Activated CD4-positive, alpha-beta T cell treated with anti-CD3 and anti-CD28 coated beads for 36 hours (primary cell): ENCODE results near the gene KIF23. TPM values are rescaled to one million over a fixed set of nuclear protein-coding genes. Genes with fewer than 3 reads are reported as not detected.

Experiments used
- ATAC-seq: fragments of 200-7000 bp; cut with Tn5 transposase; one replicate; pipeline ENCODE4 v1.10.0; 2021; ENCODE audit warnings: mild to moderate bottlenecking, moderate library complexity
- CTCF ChIA-PET: fragments of 350-600 bp; sonication (Branson Sonifier 250); formaldehyde crosslinking; loops from one replicate; lab custom pipeline; 2021; ENCODE audit warnings: antibody characterized with exemption; lab: Charles Lee
- POLR2A ChIA-PET: fragments of 350-600 bp; sonication (Branson Sonifier 250); formaldehyde crosslinking; loops from one replicate; lab custom pipeline; 2021; ENCODE audit warnings: antibody characterized with exemption, inconsistent platforms; lab: Charles Lee
- DNase-seq: peaks from one replicate; pipeline ENCODE4 v3.0.0-alpha.2; 2020
- H3K27ac Mint-ChIP-seq: one replicate; pipeline ENCODE4 v1.8.0; 2021; ENCODE audit warnings: mixed read lengths
- H3K27me3 Mint-ChIP-seq: one replicate; pipeline ENCODE4 v1.8.0; 2021; ENCODE audit warnings: mixed read lengths
- H3K36me3 Mint-ChIP-seq: one replicate; pipeline ENCODE4 v1.8.0; 2021; ENCODE audit warnings: low read depth, mixed read lengths
- H3K4me1 Mint-ChIP-seq: one replicate; pipeline ENCODE4 v1.8.0; 2021; ENCODE audit warnings: mixed read lengths
- H3K4me3 Mint-ChIP-seq: one replicate; pipeline ENCODE4 v1.8.0; 2021; ENCODE audit warnings: mild to moderate bottlenecking, moderate library complexity, mixed read lengths
- H3K9me3 Mint-ChIP-seq: one replicate; pipeline ENCODE4 v1.8.0; 2021; ENCODE audit warnings: low read depth, mixed read lengths
- intact Hi-C, 2 experiments: fragments of 100-400 bp; cut with DNase I in 1 of 2; cut with micrococcal nuclease in 1 of 2; formaldehyde crosslinking; loops; one replicate each; pipeline versions ENCODE4 v1.14.2 to v1.15.1; 2022 to 2024; cut with DNase I, micrococcal nuclease
- total RNA-seq, 2 experiments: library from RNA; stranded (reverse); gene quantifications; one replicate each; pipeline ENCODE4 v1.2.3, GENCODE V29; 2021

KIF23 gene
- total RNA-seq, 2 experiments from 2014 or later = 47.2 to 48.0 TPM

DNA sequence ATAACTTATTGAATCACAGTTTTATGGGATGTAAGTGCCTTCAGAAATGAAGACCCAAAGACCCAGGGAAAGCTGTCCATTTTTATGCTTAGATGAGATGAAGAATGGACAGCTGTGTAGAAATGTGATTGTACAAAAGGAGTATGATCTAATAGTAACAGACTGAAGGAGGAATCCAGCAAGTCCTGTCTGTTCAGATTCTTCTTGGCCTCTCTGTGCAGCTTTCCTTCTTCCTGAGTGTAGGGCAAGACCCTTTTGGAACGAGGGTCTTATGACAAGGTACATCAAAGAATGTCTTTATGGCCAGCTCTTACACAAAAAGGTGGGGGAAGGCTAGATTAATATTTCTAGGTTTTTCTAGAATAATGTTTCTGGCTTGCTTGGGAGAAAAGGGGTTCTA lies 1.4 kb upstream of the KIF23 start:
- Mint-ChIP-seq H3K4me1 (peaks cover 13% of the 10 kb centered on the region), H3K9me3 (no peaks in the 10 kb centered on the region), H3K27me3 (peaks cover 6% of the 10 kb centered on the region), H3K4me3 (no peak overlapping the region), H3K27ac (no peak overlapping the region), H3K36me3 (peaks cover 17% of the 10 kb centered on the region)
- DNase-seq = no peak
- intact Hi-C loops = loop anchor here in 1 of 2 experiments (5.0 kb wide), 2 partner anchors 345 to 595 kb away; no protein-coding TSS in a partner anchor
- ChIA-PET CTCF (interaction anchor here (1.2 to 2.5 kb wide), 2 partner anchors 18 to 55 kb away, joined by 3 to 10 read pairs; no protein-coding TSS in a partner anchor), POLR2A (no interaction called here)
- ATAC-seq = no peak

- peak; percentile 38 for DNase-seq
- H3K27me3 Mint-ChIP-seq = peaks cover 5% of the 10 kb centered on the region
- ChIA-PET CTCF (interaction anchor here (1.0 kb wide), 2 partner anchors 20 to 48 kb away, joined by 3 to 5 read pairs; no protein-coding TSS in a partner anchor), POLR2A (interaction anchor here (1.0 to 1.8 kb wide), 4 partner anchors 38 to 253 kb away, joined by 3 to 21 read pairs (median 4); partner anchors contain the start of gene RPLP1)
- intact Hi-C loops = loop anchor here (1.0 to 5.0 kb wide), 9 partner anchors 38 to 685 kb away; partner anchors contain the start of genes GLCE (in 2 of the 2) and RPLP1 (in 2 of the 2)
- H3K36me3 Mint-ChIP-seq = peaks cover 36% of the 10 kb centered on the region
- H3K4me3 Mint-ChIP-seq = peak overlapping the region; percentile 85
- no peaks in the 10 kb centered on the region for H3K9me3 Mint-ChIP-seq
- ATAC-seq = no peak
- peaks cover 11% of the 10 kb centered on the region for H3K4me1 Mint-ChIP-seq
- peak overlapping the region; percentile 61 for H3K27ac Mint-ChIP-seq
Observed at GRCh38 chr15:69414701-69415167, 585 bp downstream of the KIF23 start.

GRCh38 chr15:69415381-69415780 lies 1.2 kb downstream of the KIF23 start:
- Mint-ChIP-seq H3K4me1 (peaks cover 11% of the 10 kb centered on the region), H3K36me3 (peaks cover 37% of the 10 kb centered on the region), H3K4me3 (peak overlapping the region; percentile 85), H3K27me3 (peaks cover 5% of the 10 kb centered on the region), H3K9me3 (no peaks in the 10 kb centered on the region), H3K27ac (no peak overlapping the region)
- no peak for DNase-seq
- ATAC-seq = no peak
- intact Hi-C loops = loop anchor here in 1 of 2 experiments (2.0 kb wide), 1 partner anchor 255 kb away; the partner anchor contains the start of gene GLCE
- ChIA-PET CTCF (no interaction called here), POLR2A (interaction anchor here (1.8 kb wide), 1 partner anchor 47 kb away, joined by 6 read pairs; no protein-coding TSS in a partner anchor)

GRCh38 chr15:69417581-69417980 lies 3.4 kb downstream of the KIF23 start:
- ChIA-PET CTCF (interaction anchor here (0.9 to 3.1 kb wide), 4 partner anchors 12 to 36 kb away, joined by 3 to 7 read pairs (median 4); partner anchors contain the start of gene RPLP1), POLR2A (interaction anchor here (0.7 kb wide), 2 partner anchors 35 to 39 kb away, joined by 3 read pairs; partner anchors contain the start of gene RPLP1)
- no peak overlapping the region for H3K4me3 Mint-ChIP-seq
- H3K4me1 Mint-ChIP-seq = peaks cover 11% of the 10 kb centered on the region
- H3K27ac Mint-ChIP-seq = no peak overlapping the region
- H3K27me3 Mint-ChIP-seq = peaks cover 5% of the 10 kb centered on the region
- intact Hi-C loops = no loop called here
- no peak for ATAC-seq
- no peak for DNase-seq
- peaks cover 56% of the 10 kb centered on the region for H3K36me3 Mint-ChIP-seq
- no peaks in the 10 kb centered on the region for H3K9me3 Mint-ChIP-seq

- H3K27ac Mint-ChIP-seq = no peak overlapping the region
- H3K9me3 Mint-ChIP-seq = no peaks in the 10 kb centered on the region
- H3K27me3 Mint-ChIP-seq = peaks cover 2% of the 10 kb centered on the region
- ATAC-seq (no peak), DNase-seq (no peak)
- ChIA-PET POLR2A (no interaction called here), CTCF (interaction anchor here (0.8 kb wide), 1 partner anchor 279 kb away, joined by 3 read pairs; no protein-coding TSS in a partner anchor)
- no peaks in the 10 kb centered on the region for H3K4me1 Mint-ChIP-seq
- H3K36me3 Mint-ChIP-seq = peaks cover 73% of the 10 kb centered on the region
- no peak overlapping the region for H3K4me3 Mint-ChIP-seq
- intact Hi-C loops = no loop called here
Observed at GRCh38 chr15:69421498-69421897, 7.3 kb downstream of the KIF23 start.

DNA sequence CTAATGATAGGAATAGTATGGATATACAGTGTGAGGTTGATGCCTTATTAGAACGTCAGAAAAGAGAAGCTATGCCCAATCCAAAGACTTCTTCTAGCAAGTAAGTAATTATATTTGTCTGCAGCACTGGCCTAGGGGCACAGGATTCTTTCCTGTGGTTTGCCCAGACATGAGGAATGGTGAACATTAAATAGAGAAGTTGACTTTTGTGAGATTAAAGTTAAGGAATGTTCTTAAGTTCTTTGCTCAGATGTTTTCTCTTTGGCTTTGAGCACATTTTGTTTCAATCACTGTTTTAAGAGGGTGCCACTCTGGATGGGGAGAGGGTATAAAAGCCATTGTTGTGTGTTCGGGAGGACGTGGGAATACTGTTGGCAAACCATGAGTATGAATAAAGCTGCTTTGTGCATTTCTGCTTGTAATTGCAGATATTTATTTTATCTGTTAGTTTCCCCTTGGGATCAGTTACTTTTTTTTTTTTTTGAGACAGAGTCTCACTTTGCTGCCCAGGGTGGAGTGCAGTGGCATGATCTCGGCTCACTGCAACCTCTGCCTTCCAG lies 8.3 kb downstream of the KIF23 start:
- Mint-ChIP-seq H3K27me3 (peaks cover 2% of the 10 kb centered on the region), H3K4me3 (no peak overlapping the region), H3K4me1 (no peaks in the 10 kb centered on the region), H3K9me3 (no peaks in the 10 kb centered on the region), H3K27ac (no peak overlapping the region), H3K36me3 (peaks cover 73% of the 10 kb centered on the region)
- ChIA-PET POLR2A (no interaction called here), CTCF (interaction anchor here (0.8 kb wide), 1 partner anchor 280 kb away, joined by 3 read pairs; no protein-coding TSS in a partner anchor)
- intact Hi-C loops = no loop called here
- ATAC-seq (no peak), DNase-seq (no peak)

- no peaks in the 10 kb centered on the region for H3K4me1 Mint-ChIP-seq
- no peak for DNase-seq
- intact Hi-C loops = no loop called here
- no peak overlapping the region for H3K4me3 Mint-ChIP-seq
- no peak overlapping the region for H3K27ac Mint-ChIP-seq
- no peak for ATAC-seq
- H3K27me3 Mint-ChIP-seq = no peaks in the 10 kb centered on the region
- ChIA-PET CTCF (interaction anchor here (0.6 to 1.7 kb wide), 3 partner anchors 14 to 39 kb away, joined by 4 to 5 read pairs (median 4); no protein-coding TSS in a partner anchor), POLR2A (no interaction called here)
- peaks cover 66% of the 10 kb centered on the region for H3K36me3 Mint-ChIP-seq
- H3K9me3 Mint-ChIP-seq = no peaks in the 10 kb centered on the region
Observed at GRCh38 chr15:69424001-69424400, 9.9 kb downstream of the KIF23 start.

DNA sequence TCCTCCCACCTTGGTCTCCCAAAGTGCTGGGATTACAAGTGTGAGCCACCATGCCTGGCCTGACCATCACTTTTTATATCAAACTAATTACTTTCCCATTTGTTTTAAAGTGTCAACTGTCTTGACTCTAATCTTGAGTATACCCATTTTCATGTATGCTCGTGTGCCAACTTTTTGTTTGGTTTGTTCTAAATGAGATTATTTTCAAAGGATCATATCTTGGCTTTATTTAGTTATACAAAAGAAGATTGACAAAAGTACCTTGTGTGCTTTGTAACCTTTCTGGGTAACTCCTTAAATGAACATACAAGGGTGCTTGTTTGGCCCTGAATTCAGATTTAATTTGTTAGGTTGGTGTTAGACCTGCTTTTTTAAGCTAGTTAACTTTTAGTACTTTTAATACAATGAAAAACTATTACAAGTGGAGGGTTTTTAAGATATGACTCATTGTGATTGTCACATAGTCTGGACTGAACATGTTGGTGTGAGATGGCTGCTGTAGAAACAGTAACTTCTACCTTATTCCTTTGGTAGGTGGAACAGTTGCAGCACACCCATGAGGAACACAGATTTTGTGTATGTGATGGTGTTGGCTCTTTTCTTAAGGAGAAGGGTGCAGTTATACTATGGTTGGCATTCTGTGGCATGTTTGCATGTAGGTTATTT lies 10.7 kb downstream of the KIF23 start:
- ATAC-seq = no peak
- Mint-ChIP-seq H3K36me3 (peaks cover 64% of the 10 kb centered on the region), H3K27me3 (no peaks in the 10 kb centered on the region), H3K4me3 (no peak overlapping the region), H3K4me1 (no peaks in the 10 kb centered on the region), H3K27ac (no peak overlapping the region), H3K9me3 (no peaks in the 10 kb centered on the region)
- CTCF ChIA-PET = interaction anchor here (1.7 kb wide), 1 partner anchor 38 kb away, joined by 5 read pairs; no protein-coding TSS in a partner anchor
- DNase-seq = no peak
- intact Hi-C loops = no loop called here
- POLR2A ChIA-PET = no interaction called here

GRCh38 chr15:69433831-69434230 lies 19.7 kb downstream of the KIF23 start:
- Mint-ChIP-seq H3K4me1 (no peaks in the 10 kb centered on the region), H3K27ac (no peak overlapping the region), H3K9me3 (no peaks in the 10 kb centered on the region), H3K36me3 (peaks cover 54% of the 10 kb centered on the region), H3K4me3 (no peak overlapping the region), H3K27me3 (no peaks in the 10 kb centered on the region)
- POLR2A ChIA-PET = no interaction called here
- intact Hi-C loops = no loop called here
- no peak for DNase-seq
- no peak for ATAC-seq
- CTCF ChIA-PET = no interaction called here

DNA sequence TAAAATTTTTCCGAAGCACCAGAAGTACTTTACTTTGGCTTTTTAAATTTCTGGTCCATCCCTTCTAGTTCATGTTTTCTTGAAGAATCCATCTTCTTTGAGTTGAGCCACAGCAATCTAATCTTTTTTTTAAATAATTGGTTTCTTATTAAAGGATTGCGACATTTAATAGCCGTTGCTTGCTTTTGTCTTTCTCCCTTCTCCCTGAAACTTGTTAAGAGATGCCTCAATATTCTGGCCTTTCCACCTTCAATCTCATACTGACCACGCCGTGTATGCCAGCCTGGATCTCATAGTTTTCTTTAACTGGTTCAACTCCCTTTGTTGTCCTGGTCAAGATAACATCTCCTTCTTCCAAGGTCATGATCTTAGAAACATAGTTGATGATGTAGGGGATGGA lies 20.1 kb downstream of the KIF23 start:
- no peak overlapping the region for H3K4me3 Mint-ChIP-seq
- ChIA-PET POLR2A (no interaction called here), CTCF (no interaction called here)
- H3K9me3 Mint-ChIP-seq = no peaks in the 10 kb centered on the region
- H3K27me3 Mint-ChIP-seq = no peaks in the 10 kb centered on the region
- DNase-seq (no peak), ATAC-seq (no peak)
- H3K4me1 Mint-ChIP-seq = no peaks in the 10 kb centered on the region
- no peak overlapping the region for H3K27ac Mint-ChIP-seq
- H3K36me3 Mint-ChIP-seq = peaks cover 52% of the 10 kb centered on the region
- intact Hi-C loops = no loop called here

GRCh38 chr15:69434679-69435078 lies 20.5 kb downstream of the KIF23 start:
- H3K9me3 Mint-ChIP-seq = no peaks in the 10 kb centered on the region
- ChIA-PET POLR2A (no interaction called here), CTCF (no interaction called here)
- H3K36me3 Mint-ChIP-seq = peaks cover 53% of the 10 kb centered on the region
- no peak for ATAC-seq
- H3K27ac Mint-ChIP-seq = no peak overlapping the region
- H3K27me3 Mint-ChIP-seq = no peaks in the 10 kb centered on the region
- DNase-seq = no peak
- intact Hi-C loops = no loop called here
- no peak overlapping the region for H3K4me3 Mint-ChIP-seq
- H3K4me1 Mint-ChIP-seq = no peaks in the 10 kb centered on the region
